Brain microvascular endothelial cell (primary cell): ENCODE measurements around the gene CTRL.
A peak's percentile ranks its signal among the peaks of the same experiment; 100 is the strongest.
"Not testable (repeated sequence)": the region's sequence is repeated elsewhere in the genome, so short reads cannot be mapped to it uniquely, and the experiment has no call there.

Source experiments
- DNase-seq: peaks from one replicate; pipeline ENCODE4 v3.0.0-alpha.2; 2020
- H3K27ac ChIP-seq: fragments of 250-450 bp; sonication (Bioruptor Pico); 2 replicates; pipeline ENCODE4 v1.5.1; 2020; ENCODE audit warnings: mild to moderate bottlenecking, moderate library complexity
- H3K27me3 ChIP-seq: fragments of 250-450 bp; sonication (Bioruptor Pico); replicated peaks from 2 replicates; pipeline ENCODE4 v1.5.1; 2020; ENCODE audit warnings: mild to moderate bottlenecking
- H3K36me3 ChIP-seq: fragments of 250-450 bp; sonication (Bioruptor Pico); replicated peaks from 2 replicates; pipeline ENCODE4 v1.5.1; 2020; ENCODE audit warnings: mild to moderate bottlenecking
- H3K4me3 ChIP-seq: 2 replicates; pipeline ENCODE4 v1.5.1; 2011; ENCODE audit warnings: low read depth, mild to moderate bottlenecking, control low read depth, low read length, moderate library complexity
- in situ Hi-C: cut with HindIII; loops from 2 replicates; pipeline ENCODE4 v1.10.0; 2017; ENCODE audit warnings: low sequenced_read_pairs, low pct_ligation_motif_present
- TF ChIP-seq, protein P1 (sequence below): IDR thresholded peaks from 2 replicates; pipeline ENCODE4 v1.5.1; 2011; ENCODE audit warnings: low read depth, mild to moderate bottlenecking, moderate library complexity, low read length, control low read depth, inconsistent platforms; ENCODE audit errors: missing control alignments

The CTRL gene

DNA sequence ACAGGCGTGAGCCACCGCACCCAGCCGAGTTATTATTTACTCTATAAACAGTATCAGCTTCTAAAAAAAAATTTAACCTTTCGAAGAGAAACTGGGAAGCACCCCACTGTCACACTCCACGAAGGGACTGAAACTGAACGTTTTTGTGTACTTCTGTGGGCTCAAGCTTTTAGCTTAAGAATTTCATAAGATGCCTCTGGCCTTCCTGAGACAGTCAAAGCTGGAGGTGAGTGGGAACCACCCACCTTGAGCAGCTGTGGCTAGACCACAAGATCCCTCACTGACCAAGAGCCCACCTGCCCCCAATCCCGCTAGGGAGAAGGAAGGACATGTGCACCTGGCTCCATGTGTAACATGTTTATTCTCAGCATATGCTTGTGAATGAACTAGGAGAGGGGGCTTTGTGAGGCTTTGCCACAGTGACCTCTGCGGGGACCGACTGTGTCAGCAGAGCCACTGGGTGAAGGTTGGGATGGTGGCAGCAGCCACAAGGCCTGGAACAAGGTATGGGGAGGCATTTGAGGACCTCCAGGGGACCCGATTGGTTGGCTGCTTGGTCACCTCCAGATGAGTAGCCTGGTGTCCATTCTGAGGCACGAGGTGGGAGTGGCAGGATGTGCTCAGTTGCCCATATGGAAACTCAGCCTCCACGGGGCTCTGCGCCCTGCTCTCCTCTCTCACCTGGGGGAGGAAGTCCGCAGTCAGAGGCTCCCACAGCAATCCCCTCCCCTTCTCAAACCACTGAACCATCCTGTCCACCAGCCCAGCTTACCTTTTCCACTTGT lies 43.9 kb upstream of the CTRL start:
- TF ChIP-seq, protein P1, sequence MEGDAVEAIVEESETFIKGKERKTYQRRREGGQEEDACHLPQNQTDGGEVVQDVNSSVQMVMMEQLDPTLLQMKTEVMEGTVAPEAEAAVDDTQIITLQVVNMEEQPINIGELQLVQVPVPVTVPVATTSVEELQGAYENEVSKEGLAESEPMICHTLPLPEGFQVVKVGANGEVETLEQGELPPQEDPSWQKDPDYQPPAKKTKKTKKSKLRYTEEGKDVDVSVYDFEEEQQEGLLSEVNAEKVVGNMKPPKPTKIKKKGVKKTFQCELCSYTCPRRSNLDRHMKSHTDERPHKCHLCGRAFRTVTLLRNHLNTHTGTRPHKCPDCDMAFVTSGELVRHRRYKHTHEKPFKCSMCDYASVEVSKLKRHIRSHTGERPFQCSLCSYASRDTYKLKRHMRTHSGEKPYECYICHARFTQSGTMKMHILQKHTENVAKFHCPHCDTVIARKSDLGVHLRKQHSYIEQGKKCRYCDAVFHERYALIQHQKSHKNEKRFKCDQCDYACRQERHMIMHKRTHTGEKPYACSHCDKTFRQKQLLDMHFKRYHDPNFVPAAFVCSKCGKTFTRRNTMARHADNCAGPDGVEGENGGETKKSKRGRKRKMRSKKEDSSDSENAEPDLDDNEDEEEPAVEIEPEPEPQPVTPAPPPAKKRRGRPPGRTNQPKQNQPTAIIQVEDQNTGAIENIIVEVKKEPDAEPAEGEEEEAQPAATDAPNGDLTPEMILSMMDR: no peak

DNA sequence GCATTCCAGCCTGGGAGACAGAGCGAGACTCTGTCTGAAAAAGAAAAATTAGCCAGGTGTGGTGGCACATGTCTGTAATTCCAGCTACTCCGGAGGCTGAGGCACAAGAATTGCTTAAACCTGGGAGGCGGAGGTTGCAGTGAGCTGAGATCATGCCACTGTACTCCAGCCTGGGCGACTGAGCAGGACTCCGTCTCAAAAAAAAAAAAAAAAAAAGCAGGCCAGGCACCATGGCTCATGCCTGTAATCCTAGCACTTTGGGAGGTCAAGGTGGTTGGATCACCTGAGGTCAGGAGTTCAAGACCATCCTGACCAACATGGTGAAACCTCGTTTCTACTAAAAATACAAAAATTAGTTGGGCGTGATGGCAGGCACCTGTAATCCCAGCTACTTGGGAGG lies 40.6 kb upstream of the CTRL start:
- H3K27me3 ChIP-seq, H3K4me3 ChIP-seq, DNase-seq, in situ Hi-C loops, H3K27ac ChIP-seq, H3K36me3 ChIP-seq: not testable (repeated sequence)

More for the DNA sequence above, 43.9 kb upstream of the CTRL start:
- DNase-seq: no peak
- H3K27me3 ChIP-seq: no peaks in the 10 kb centered on the region
- in situ Hi-C loops: no loop called here
- H3K4me3 ChIP-seq: no peak overlapping the region
- H3K36me3 ChIP-seq: no peaks in the 10 kb centered on the region
- H3K27ac ChIP-seq: no peak overlapping the region

DNA sequence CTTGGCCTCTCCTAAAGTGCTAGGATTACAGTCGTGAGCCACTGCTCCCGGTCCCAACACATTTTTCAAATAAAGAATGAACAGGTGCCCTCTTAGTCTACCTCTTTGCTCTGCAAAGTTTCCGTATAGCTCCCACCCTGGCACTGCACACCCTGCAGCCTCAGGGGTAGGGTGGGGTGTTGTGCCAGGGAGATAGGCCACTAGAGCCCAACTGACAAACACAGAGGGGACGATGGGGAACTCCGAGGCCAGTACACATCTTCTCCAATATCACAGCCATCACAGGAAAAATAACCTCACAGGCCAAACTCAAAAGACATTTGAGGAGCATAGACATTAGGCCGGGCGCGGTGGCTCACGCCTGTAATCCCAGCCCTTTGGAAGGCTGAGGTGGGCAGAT lies 39.4 kb upstream of the CTRL start:
- in situ Hi-C loops: no loop called here
- H3K27me3 ChIP-seq: no peaks in the 10 kb centered on the region

DNA sequence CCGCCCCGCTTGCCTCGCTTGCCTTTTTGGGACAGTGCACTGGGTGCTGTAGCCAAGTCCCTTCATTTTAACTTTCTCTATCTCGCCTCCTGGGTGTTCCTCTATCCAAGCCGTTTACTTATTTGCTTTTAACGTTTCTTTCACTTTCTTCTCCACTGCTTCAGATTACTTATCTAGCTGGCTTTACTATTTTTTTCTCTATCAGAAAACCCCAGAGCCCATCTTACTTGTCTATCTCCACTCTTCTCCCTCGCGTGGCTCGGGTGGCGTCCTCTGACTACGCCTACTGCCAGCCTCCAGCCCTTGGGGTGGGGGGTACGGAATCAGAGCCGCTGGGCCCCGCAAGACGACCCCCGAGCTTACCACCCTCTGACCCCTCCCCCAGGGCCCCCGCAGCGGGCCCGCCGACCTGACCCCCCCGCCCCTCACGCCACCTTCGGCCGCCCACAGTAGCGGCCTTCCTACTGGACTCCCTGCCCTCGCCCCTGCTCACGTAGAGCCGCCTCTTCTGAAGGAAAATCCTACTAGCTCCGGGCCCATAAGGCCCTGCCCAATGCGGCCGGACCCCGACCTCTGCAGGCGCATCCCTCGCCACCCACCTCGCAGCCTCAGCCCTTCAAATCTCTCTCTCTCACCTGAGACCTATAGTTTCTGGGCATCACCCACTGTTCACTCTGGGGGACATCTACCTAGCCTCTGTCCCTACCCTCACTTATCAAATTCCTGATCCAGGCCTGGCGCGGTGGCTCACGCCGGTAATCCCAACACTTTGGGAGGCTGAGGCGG lies 37.8 kb upstream of the CTRL start:
- Histone ChIP-seq H3K4me3 (peak overlapping the region; percentile 84), H3K36me3 (no peaks in the 10 kb centered on the region), H3K27me3 (no peaks in the 10 kb centered on the region), H3K27ac (no peak overlapping the region)
- TF ChIP-seq, protein P1: no peak
- DNase-seq: no peak
- in situ Hi-C loops: no loop called here

More for the DNA sequence above, 39.4 kb upstream of the CTRL start:
- DNase-seq: no peak
- Histone ChIP-seq H3K27ac (no peak overlapping the region), H3K4me3 (no peak overlapping the region), H3K36me3 (no peaks in the 10 kb centered on the region)
- TF ChIP-seq, protein P1: no peak

DNA sequence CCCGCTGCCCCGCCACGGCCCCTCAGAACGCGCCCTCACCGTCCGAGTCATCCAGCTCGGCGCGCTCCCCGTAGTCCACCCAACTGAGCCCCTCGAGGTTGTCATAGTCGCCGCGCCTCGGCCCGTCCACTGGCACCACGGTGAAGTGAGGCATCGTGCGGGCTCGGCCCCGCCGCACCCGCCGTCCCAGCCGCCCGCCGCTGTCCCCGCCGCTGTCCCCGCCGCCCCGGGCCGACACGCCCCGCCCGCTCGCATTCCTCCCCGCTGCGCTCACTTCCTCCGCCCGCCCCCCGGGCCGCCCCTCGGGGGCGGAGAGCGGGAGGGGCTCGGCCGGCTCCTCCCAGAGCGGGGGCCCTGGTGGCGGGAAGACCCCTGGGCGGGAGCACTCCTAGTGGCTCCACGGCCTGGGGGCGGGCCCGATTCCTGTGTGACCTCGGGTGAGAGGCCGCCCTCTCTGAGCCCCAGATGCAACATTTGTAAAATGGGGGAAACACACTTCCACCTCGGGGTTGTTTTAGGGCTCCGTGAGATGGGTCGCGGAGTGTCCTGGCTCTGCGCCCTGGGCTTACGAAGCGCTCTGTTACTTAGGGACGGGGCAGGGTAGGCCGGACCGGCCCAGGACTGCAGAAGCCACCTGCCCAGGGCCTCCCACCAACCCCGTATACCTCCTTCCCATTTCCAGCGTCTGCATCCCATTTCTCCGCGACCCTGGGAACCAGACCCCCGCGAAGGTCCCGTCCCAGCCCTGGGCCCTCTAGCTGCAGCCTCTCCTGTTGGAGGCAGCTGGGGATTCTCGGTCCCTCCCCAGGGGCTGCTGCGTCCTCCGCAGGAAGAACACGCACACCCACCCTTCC lies 37.0 kb upstream of the CTRL start, which contains the start of gene SLC12A4:
Gene SLC12A4 (minus strand): TSS at position 238 of the 854 bp plus-strand sequence. CDS start 84 bp downstream, at position 154.
- H3K36me3 ChIP-seq: no peaks in the 10 kb centered on the region
- peak within 1 kb of the TSS; percentile 91 for H3K27ac ChIP-seq
- in situ Hi-C loops: no loop called here
- TF ChIP-seq, protein P1: peak; percentile 1
- H3K4me3 ChIP-seq: peak within 1 kb of the TSS; percentile 84
- no peaks in the 10 kb centered on the region for H3K27me3 ChIP-seq
- DNase-seq: peak; percentile 39
